ENCODE results near the gene SLC66A1.

- TF ChIP-seq USF1 (CRISPR knock-in tag; IDR thresholded peaks at IDR 0.05) (no peak), CTCF (IDR thresholded peaks at IDR 0.05) (no peak), USF2 (CRISPR knock-in tag; IDR thresholded peaks at IDR 0.05) (no peak), JUN (CRISPR knock-in tag; IDR thresholded peaks at IDR 0.05) (no peak), PRDM15 (CRISPR knock-in tag; IDR thresholded peaks at IDR 0.05) (no peak), PREB (CRISPR knock-in tag; IDR thresholded peaks at IDR 0.05; ENCODE audit: borderline replicate concordance) (no peak), CREM (CRISPR knock-in tag; IDR thresholded peaks at IDR 0.05) (no peak), ZNF138 (CRISPR knock-in tag; conservative IDR thresholded peaks at IDR 0.05) (no peak), FOXJ3 (CRISPR knock-in tag; IDR thresholded peaks at IDR 0.05; ENCODE audit: borderline replicate concordance) (no peak), NFATC4 (CRISPR knock-in tag; IDR thresholded peaks at IDR 0.05) (no peak), AFF4 (CRISPR knock-in tag; IDR thresholded peaks at IDR 0.05; ENCODE audit: borderline replicate concordance) (no peak)
These were observed 28.3 kb downstream of the SLC66A1 start for GRCh38 chr1:19340387-19340937.

Measured in WTC11 (cell line).